VCaP (cell line): ENCODE results near the gene PXDC1.

Experiments used
- H3K27ac ChIP-seq: fragments of 450-650 bp; 2 replicates; pipeline ENCODE4 v1.5.1; 2017
- TF ChIP-seq, protein P1 (sequence below): fragments of 450-650 bp; conservative IDR thresholded peaks from 2 replicates; pipeline ENCODE4 v1.5.1; 2017; ENCODE audit warnings: mild to moderate bottlenecking, moderate library complexity

The PXDC1 gene

DNA sequence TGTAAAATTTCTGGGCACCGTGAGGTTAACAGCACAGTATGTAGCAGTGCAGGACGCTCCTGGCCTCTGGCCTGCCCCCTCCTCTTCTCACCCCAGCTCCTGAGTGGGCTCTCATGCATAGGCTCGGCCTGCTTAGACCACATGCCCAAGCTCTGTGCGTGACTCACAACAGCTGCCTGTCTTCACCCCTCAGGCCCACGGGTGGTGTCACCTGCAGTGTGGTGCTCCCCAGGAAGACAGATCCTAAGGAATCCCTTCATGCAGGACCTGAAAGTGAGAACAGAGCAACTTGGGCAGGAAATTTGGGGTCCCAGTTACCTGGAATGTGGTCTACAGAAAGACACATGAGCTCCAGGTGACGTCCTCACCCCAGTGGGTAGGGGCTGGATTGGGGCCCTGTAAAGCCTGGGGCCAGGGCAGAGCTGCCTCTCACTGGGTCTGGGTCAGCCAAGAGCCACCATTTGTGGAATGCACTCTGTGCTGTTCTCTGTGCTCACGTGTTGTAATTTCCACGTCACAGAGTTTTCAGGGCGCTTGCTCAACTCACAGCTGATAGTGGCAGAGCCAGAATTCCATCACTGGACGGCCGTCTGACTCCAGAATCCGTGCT is 37.0 kb upstream of the PXDC1 start:
- TF ChIP-seq, protein P1, sequence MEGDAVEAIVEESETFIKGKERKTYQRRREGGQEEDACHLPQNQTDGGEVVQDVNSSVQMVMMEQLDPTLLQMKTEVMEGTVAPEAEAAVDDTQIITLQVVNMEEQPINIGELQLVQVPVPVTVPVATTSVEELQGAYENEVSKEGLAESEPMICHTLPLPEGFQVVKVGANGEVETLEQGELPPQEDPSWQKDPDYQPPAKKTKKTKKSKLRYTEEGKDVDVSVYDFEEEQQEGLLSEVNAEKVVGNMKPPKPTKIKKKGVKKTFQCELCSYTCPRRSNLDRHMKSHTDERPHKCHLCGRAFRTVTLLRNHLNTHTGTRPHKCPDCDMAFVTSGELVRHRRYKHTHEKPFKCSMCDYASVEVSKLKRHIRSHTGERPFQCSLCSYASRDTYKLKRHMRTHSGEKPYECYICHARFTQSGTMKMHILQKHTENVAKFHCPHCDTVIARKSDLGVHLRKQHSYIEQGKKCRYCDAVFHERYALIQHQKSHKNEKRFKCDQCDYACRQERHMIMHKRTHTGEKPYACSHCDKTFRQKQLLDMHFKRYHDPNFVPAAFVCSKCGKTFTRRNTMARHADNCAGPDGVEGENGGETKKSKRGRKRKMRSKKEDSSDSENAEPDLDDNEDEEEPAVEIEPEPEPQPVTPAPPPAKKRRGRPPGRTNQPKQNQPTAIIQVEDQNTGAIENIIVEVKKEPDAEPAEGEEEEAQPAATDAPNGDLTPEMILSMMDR, result no peak

DNA sequence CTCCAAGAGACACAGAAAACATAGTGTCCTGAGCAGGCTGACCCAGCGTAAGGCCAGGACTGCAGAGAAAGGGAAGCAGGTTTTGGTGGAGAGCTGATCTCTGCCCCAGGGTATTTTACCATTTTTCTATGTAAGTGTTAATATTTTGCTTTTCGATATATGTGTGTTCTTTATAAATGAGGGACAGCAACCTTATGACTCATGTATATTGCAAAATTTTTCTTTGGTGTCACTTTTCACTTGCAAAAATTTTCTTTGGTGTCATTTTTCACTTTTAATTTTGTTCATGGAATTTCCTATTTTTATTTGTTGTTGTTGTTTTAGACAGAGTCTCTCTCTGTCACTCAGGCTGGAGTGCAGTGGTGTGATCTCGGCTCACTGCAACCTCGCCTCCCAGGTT is 34.6 kb upstream of the PXDC1 start:
- no peak overlapping the region for H3K27ac ChIP-seq
- TF ChIP-seq, protein P1, result no peak

More for the DNA sequence above, 37.0 kb upstream of the PXDC1 start:
- H3K27ac ChIP-seq, result no peak overlapping the region

DNA sequence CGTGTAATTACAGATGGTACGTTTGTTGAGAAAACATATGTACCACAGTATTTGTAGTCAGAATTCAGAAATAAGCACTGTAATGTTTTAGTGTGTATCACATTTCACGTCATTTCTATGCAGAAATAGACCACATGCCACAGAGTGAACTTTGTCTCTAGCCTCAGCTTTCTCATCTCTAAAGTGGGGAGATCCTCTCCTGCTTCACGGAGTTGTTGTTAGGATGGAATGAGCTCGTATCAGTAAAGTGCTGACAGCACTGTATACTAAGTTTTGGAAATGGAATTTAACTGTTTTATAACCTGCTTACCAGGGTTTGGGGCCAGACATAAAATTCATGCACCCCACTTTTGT is 34.2 kb upstream of the PXDC1 start:
- TF ChIP-seq, protein P1, result no peak
- no peak overlapping the region for H3K27ac ChIP-seq

DNA sequence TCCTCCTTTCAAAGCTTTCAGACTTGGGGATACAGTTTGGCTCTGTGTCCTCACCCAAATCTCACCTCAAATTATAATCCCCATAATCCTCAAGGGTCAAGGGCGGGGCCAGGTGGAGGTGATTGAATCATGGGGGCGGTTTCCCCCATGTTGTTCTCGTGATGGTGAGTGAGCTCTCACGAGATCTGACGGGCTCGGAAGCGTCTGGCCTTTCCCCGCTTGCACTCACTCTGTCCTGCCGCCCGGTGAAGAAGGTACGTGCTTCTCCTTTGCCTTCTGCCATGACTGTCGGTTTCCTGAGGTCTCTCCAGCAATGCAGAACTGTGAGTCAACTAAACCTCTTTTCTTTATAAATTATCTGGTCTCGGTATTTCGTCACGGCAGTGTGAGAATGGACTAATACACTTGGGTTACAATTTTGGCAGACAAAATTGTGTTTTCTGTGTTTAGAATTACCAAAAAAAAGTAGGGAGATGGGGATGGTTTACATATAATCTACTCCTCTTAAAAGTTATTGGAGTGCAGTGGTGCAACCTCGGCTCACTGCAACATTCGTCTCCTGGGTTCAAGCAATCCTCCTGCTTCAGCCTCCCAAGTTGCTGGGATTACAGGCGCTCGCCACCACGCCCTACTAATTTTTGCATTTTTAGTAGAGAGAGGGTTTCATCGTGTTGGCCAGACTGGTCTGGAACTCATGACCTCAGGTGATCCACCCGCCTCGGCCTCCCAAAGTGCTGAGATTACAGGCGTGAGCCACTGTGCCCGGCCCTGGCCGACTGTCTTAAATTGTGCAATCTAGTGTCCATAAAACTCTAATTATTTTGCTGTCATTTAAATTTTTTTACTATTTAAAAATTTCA is 33.6 kb upstream of the PXDC1 start:
- TF ChIP-seq, protein P1, result no peak

DNA sequence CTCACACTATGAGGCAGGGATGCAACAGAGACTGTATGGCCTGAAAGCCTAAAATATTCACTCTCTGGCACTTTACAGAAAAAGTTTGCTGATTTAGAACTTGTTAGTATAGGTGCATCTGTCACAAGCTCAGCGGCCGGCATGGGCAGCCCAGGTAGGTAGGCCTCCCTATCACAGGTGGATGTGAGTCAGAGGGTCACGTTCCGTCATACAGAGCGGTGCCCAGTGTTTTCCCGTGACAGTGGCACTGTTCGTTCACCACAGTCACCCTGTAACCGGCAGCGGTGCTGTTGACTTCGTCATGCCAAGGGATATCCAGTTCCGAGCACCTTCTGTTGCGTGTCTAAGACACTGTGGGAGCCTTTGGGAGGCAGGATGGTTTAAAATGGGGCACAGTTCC is 32.9 kb upstream of the PXDC1 start:
- TF ChIP-seq, protein P1, result no peak
- H3K27ac ChIP-seq, result no peak overlapping the region

More for the DNA sequence above, 33.6 kb upstream of the PXDC1 start:
- H3K27ac ChIP-seq, result no peak overlapping the region

DNA sequence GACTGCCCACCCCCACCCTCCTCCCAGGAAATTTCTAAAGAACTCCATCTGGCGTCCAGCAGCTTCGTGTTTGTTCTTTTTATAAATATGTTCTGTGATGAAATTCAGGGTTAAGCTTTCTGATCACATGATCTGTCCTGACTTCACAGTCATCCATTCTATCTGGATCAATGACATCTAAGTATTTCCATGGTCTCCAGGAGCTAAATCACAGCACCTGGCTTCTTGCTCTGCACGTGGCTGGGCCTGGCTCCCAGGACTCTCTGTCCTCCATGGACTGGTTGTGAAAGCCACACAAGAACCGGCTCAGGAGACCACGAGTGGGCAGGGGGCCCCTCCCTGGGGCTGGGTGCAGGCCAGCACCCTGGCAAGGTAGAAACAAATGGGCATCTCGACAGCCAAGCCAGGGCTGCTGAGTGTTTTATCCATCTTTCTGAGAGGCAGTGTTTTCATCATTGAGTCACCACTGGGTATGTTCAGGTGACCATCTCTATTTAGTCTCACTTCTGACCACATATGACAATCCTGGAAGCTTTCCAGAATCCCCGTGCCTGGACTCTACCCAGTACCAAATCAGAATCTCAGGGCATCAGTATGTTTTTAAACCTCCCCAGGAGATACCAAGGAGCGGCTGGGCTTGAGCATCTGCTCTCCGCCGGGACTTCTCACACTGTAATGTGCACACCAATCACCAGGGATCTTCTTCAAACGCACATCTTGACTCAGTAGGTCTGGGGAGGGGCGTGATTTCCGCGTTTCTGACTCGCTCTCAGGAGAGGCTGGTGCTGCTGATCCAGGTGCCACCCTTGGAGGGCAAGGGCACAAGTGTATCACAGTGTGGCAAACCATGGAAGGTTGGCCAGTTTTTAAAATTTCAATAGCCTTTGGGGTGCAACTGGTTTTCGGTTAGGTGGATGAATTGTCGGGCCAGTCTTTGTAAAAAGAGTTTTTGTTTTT is 31.6 kb upstream of the PXDC1 start:
- H3K27ac ChIP-seq, result no peak overlapping the region
- TF ChIP-seq, protein P1, result no peak

DNA sequence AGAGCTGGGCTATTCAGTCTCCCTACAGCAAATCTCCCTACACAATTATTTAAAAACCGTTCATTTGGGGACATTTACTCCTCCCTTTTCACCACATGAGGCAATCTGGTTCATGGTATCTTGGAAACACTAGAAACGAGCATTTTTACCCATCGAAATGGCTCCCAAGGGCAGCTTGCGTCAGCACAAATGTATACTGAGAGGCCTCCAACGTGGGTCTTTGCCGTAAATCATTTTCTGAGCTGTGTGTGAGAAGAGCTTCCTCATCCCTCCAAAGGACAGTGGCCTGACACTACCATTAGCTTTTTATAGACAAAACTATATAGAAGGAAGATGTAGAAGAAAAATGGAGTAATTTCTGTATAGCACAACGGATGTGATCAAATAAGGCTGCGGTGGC is 30.0 kb upstream of the PXDC1 start:
- TF ChIP-seq, protein P1, result no peak
- no peak overlapping the region for H3K27ac ChIP-seq
